Measurements from ENCODE around the gene ARSK. TPM values are rescaled to one million over a fixed set of nuclear protein-coding genes. Genes with fewer than 3 reads are reported as not detected.

Gene ARSK
- total and polyA plus RNA-seq, 10 of the 15 experiments (the other 5 are each of a cell fraction or from before 2014, with no cell fraction given): 1.6 to 9.5 (median 5.8) TPM

- H3K4me3 ChIP-seq: no peak overlapping the region
- H2AFZ ChIP-seq (ENCODE audit: control insufficient read depth, low read depth, low read length): no peak overlapping the region
- no peak overlapping the region for H3K4me2 ChIP-seq (ENCODE audit: control insufficient read depth, insufficient read depth)
- ATAC-seq (no peak), DNase-seq (ENCODE audit: low read depth, low spot score) (no peak), FAIRE-seq (no peak)
- ChIA-PET RAD21 (ENCODE audit: unreplicated experiment) (no interaction called here), POLR2A (interaction anchor here (0.5 kb wide), 1 partner anchor 1995 kb away, joined by 4 read pairs; no protein-coding TSS in a partner anchor), CTCF (no interaction called here), SMC1A (ENCODE audit: uncharacterized antibody, unreplicated experiment) (no interaction called here)
- no peaks in the 10 kb centered on the region for H3K27me3 ChIP-seq (replicated peaks in 1 of 2; ENCODE audit: control insufficient read depth in 2 of 2, insufficient read depth in 2 of 2, low read length in 1 of 2)
- no peaks in the 10 kb centered on the region for H3K36me3 ChIP-seq (ENCODE audit: control insufficient read depth in 2 of 2, insufficient read depth in 2 of 2, low read length in 1 of 2)
- intact Hi-C loops (cut with micrococcal nuclease; ENCODE audit: unreplicated experiment): no loop called here
- BruUV-seq (replicated peaks): no TSS peak
- no peak overlapping the region for H3K27ac ChIP-seq (ENCODE audit: control insufficient read depth, insufficient read depth)
- in situ Hi-C loops (cut with MboI): no loop called here
- H3K9ac ChIP-seq (ENCODE audit: control insufficient read depth, insufficient read depth, low read length): no peak overlapping the region
- H3K9me3 ChIP-seq (replicated peaks; ENCODE audit: control insufficient read depth, insufficient read depth, low read length): peaks cover 6% of the 10 kb centered on the region; the same call in 2 of the 3 replicates
- TF ChIP-seq SPI1 (IDR thresholded peaks at IDR 0.05; ENCODE audit: borderline replicate concordance, insufficient read depth, low read depth, low read length): no peak
- TF ChIP-seq EZH2 (IDR thresholded peaks at IDR 0.05; ENCODE audit: borderline replicate concordance, control insufficient read depth, low read depth, low read length): no peak
- no peak for TF ChIP-seq ASH2L (IDR thresholded peaks at IDR 0.05; ENCODE audit: borderline replicate concordance, low read depth)
- TF ChIP-seq RB1 (IDR thresholded peaks at IDR 0.05; ENCODE audit: borderline replicate concordance): no peak
- no peak for TF ChIP-seq RELB (IDR thresholded peaks at IDR 0.05; ENCODE audit: low read depth)
- TF ChIP-seq JUNB (IDR thresholded peaks at IDR 0.05): no peak
- TF ChIP-seq CEBPB (IDR thresholded peaks at IDR 0.05; ENCODE audit: borderline replicate concordance in 1 of 2, low read depth in 2 of 2, low read length in 2 of 2): no peak
- H3K79me2 ChIP-seq (ENCODE audit: control insufficient read depth, insufficient read depth, low read length): no peaks in the 10 kb centered on the region
- H4K20me1 ChIP-seq (ENCODE audit: control insufficient read depth, insufficient read depth): no peaks in the 10 kb centered on the region
- WGBS (ENCODE audit: insufficient coverage, insufficient replicate concordance, low lambda C conversion rate, missing lambda C conversion rate): 25% methylated on average over 1 of the region's 1 CpG
- peaks cover 8% of the 10 kb centered on the region; the same call in 1 of the 2 replicates for H3K4me1 ChIP-seq (ENCODE audit: control insufficient read depth, insufficient read depth, low read length)
Observed at GRCh38 chr5:95628933-95629332, 74.0 kb downstream of the ARSK start.

Measured in GM12878 (cell line).